GM10847 (cell line): Measurements from ENCODE around the gene RBP4.

ENCODE experiments used
- POLR2A ChIP-seq: IDR thresholded peaks from 2 replicates; pipeline ENCODE4 v1.6.1; 2011; ENCODE audit not compliant: insufficient read length; ENCODE audit errors: extremely low read depth

The RBP4 gene

DNA sequence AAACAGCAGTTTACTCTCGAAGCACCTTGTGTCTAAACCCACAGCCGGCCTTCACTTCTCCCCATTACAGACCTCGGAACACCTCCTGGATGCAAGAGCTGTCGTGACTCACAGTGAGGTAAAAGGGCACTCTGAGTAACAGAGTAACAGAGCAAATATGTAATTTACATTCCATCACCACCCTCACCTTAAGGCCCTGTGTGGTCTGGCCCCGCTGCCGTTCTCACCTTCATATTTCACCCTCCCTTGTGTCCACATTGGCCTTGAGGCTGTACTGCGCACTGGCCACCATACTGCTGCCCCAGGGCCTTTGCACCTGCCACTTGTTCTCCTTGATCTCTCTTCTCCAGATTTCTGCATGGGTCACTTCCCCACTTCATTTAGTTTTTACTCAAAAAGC, 21.9 kb downstream of the RBP4 start:
- no peak for TF ChIP-seq POLR2A

DNA sequence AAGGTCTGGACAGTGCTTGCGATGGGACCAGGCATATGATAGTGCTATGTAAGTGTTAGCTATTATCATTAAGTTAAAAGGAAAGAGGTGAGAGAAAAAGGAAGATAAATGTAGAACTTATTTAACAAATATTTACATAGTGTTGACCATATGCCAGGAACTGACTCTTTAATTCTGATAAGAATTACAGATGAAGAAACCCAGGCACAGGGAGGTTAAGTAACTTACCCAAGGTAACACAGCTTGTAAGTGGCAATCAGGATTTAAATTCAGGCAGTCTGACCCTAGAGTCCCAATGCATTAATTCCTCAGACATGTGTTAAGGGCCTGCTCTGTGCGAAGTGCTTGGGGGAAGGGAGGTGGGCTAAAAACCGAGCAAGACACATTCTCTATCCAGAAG, 23.5 kb downstream of the RBP4 start:
- TF ChIP-seq POLR2A, result no peak

DNA sequence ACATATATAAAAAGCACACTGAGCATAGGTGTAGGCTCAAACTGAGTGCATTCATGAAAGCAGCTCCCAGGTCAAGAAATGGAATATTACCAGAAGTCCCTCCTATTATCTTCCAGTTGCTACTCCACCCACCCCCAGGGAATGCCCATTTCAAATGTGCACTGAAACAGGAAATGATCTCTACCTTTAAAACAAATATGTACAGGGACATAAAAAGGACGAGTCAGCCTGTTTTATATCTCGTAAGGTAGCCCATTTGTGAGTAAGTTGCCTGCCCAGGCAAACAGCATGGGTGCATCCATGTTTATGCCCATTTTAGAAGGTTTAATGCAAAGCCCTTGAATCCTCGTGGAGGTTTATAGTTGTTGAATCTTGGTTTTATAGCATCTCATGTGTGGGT, 24.1 kb downstream of the RBP4 start:
- TF ChIP-seq POLR2A, result no peak

DNA sequence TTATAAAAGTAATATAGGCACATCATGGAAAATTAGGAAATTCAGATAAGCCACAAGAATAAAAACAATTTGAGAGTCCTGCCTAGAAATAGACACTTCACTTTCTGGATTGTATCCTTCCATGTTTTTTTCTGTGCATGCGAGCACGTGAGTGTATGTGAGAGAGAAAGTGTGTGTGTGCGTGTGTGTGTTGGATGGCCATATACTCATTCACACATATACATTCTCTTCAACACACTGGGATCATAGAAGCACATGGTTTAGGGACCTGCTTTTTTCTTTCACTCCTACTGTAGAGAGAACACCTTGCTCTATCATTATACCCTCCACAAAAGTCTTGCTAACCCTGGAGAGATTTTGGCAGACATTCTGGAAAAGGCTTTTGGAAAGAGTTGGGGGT, 27.1 kb downstream of the RBP4 start:
- TF ChIP-seq POLR2A, result no peak

DNA sequence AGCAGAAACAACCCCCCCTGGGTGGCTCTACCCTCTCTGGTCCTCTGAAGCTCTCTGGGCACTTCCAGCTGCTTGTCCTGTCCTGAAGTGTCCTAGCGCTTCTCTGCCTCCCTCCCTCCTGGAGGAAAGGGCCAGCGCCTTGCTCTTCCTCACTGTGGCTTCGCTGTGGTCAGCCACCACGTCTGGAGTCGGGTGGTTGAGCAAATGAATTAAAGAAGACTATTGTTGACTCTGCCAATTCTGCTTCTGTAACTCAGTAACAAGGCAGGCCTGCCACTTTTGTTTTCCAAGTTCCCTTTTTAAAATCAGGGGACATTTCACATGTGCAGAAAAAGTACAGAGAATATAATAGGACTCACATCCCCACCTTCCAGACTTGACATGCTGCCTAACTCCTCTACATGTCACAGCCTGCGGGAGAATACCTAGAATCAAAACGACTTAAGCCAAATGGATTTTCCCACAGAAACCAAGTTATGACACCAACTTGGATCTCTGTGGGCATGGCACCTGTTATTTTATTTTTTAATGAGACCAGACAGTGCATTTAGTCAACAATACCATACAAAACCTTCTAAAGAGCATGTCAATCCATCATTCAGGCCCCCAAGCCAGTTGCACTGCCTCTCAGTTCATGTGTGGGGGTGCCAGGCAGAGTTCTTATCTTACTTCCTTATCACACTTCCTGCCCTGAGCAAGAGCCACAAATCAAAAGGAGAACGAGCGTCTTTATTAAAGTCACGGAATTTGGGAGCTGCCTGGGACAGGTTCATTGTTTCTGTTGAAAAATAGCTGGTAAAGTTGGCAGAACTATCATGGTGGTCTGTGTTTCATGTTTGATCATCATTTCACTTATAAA, 27.8 kb downstream of the RBP4 start:
- TF ChIP-seq POLR2A, result no peak

DNA sequence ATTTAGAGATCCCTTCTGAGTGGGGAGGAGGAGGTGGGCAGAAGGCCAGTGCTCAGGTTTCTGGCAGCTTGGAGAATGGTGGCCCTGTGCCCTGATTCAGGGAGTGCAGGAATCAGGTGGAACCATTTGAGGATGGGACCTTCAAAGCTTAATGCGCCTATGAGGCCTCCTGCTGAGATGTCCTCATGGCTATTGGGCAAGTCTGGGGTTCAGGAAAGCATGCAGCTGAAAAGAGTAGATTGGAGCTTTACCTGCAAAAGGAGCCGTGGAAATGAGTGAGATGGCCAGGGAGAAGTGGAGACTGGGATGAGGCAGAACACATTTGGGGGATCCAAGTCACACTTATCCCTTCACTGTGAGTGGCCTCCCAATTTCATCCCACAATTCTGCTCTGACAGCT, 28.4 kb downstream of the RBP4 start:
- TF ChIP-seq POLR2A, result no peak

DNA sequence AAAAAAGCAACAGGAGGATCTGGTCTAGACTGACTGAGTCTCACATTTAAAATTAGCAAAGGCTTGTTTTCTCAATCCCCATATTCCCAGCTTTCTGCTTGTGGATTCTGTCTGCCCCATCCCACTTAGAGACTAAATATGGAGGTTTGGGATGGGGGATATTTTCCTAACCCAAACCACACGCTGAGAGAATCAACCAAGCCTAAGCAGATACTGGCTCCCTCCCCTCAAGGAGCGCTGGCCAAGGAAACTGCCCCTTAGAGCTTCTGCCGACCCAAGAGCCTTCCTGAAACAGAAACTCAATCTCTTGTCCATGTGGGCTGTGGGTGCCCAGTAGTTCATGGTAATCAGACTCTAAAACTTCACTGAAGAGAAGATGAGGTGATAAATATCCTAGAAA, 30.7 kb downstream of the RBP4 start:
- no peak for TF ChIP-seq POLR2A

DNA sequence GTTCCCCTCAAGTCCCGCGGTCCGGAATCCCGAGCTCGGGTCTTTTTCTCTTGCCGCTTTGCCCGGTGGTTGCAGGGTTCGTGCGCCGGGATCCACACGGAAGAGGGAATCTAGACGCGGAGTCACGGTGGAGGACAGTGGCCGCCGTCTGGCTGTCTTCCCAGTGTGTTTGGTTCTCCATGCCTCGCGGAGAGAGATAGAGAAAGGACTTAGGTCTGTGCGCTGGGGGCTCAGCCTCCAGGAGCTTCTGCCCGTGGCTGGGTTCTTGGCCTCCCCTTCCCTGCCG, 33.0 kb downstream of the RBP4 start:
- TF ChIP-seq POLR2A, result no peak

DNA sequence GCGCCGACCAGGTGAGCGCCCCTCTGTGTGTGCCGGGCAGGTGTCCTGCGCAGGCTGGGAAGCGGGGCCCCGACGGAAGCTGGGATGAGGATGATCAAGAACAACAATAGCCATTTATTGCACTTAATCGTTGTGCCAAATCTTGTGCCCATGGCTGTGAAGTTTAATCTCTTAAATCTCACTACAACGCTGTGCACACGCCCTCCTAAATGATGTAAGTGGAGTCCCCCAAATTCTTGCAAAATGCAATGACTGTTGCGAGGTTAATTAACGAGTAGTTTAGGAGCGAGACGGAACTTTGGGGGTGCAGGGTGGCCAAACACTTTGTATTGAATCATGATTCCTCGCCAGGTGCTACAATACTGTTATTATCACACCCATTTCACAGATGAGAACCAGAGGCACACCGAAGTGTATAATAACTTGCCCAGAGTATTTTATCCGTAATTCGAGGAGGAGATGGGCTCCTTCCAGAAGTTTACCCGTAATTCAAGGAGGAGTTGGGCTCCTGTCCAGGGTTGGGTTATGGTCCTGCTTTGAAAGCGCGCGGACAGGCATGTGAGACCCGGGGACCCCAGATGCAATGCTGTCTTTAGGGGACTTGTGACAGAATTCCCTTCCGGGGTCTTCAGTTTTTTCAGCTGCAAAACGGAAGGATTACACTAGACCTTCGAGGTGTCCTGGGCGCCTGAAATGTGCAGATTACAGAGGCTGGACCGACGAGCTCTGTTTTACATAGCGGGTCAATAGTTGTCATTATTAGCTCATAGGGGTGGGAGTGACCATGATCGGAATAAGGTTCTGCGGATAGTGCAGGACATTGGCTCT, 33.5 kb downstream of the RBP4 start:
- TF ChIP-seq POLR2A, result no peak

DNA sequence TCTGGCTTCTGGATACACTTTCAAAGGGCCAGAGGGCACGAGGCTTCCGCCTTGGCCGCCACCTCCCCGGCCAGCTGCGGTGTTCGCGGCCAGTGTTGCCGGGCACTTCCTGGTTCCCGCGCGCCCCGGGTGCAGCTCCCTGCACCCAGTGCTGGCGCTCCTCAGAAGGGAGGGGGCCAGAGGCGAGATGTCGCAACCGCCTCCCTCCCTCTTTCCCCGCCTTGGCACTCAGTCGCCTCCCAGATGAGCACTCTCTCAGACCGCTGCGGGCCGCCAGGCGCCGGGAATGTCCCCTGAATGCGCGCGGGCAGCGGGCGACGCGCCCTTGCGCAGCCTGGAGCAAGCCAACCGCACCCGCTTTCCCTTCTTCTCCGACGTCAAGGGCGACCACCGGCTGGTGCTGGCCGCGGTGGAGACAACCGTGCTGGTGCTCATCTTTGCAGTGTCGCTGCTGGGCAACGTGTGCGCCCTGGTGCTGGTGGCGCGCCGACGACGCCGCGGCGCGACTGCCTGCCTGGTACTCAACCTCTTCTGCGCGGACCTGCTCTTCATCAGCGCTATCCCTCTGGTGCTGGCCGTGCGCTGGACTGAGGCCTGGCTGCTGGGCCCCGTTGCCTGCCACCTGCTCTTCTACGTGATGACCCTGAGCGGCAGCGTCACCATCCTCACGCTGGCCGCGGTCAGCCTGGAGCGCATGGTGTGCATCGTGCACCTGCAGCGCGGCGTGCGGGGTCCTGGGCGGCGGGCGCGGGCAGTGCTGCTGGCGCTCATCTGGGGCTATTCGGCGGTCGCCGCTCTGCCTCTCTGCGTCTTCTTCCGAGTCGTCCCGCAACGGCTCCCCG, 34.4 kb downstream of the RBP4 start, which contains the start of gene FFAR4:
Gene FFAR4, plus strand, starts transcription at position 231 of the 842 bp plus-strand sequence. Its CDS starts 56 bp downstream, at position 287.
- TF ChIP-seq POLR2A, result no peak

DNA sequence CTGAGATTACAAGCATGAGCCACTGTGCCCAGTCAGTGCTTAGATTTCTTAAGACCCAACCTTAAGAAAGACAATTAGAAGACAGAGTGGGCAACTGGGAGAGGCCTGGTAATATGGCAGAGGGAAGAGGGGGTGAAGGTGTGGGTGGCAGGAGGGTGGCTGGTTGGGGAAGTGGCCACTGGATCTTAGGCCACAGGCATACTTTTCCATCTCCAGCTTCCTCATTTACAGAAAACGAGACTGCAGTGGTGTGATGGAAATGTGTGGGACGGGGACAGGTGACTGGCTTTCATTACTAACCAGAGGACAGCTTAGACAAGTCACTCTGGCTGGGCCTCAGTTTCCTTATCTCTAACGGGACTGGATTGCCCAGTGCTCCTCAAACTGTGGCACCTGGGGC, 35.6 kb downstream of the RBP4 start:
- TF ChIP-seq POLR2A, result no peak

DNA sequence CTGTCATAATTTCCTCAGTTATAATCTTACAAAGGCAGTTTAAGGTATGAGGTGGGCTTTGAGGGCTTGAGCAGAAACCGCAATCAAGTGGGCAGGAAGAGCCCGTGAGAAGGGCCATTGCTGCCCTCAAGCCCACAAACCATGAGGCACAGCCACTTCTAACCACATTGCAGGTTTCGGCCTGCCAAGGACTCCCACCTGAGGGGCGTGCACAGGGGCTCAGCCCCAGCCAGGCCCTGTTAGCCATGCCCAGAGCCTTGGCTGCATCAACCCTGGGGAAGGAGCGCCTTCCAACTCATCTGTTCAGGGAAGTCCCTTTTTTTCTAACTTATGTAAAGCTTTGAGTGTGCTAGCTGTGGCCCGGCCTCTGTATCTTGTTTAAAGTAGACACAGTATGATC, 40.5 kb downstream of the RBP4 start:
- no peak for TF ChIP-seq POLR2A

DNA sequence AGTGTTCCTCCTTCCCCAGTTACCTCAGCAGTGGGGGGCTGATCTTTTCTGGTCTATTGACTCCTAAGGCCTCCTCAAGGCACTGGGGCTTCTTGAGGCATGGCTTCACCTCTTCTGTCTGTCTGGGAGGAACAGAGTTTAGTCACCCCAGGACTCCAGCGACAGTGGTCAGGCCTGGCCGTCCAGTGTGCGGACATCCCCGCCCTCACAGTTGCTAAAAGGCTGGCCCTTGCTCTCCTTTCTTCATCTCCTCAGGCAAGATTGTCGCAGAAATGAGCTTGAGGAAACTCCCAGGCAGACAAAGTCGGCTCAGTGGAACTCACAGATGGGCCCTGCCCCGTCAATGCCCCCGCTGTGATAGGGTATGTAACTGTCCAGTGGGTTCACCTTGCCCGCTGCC, 41.5 kb downstream of the RBP4 start:
- no peak for TF ChIP-seq POLR2A

DNA sequence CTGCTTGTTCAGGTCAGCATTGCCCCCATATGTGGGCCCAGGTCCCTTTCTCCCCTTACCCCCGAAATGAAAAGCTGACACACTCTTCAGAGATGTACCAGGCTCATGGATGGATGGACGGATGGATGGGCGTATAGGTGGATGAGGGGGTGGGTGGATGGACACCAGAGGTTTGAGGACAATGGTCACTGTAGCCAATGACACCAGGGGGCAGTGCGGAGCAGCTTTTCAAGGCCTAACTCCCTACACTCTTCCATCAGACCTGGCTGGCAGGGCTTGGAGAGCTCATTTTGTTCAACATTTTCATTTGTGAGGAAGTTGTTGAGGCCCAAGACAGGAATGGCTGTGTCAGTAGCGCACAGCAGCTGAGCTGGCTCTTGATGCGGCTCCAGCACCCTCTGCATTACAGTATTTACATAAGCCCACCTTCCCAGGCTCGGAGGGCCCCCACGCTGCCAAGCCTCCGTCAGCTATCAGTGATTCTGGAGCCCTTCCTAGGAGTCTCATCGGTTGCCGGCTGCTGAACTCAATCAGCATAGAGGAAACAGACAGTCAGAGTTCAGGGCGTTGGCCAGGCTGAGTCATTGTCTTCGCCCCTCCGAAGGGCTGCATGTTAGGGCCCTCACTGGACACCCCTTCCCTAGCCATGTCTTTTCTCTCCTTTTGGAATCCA, 46.1 kb downstream of the RBP4 start:
- no peak for TF ChIP-seq POLR2A

DNA sequence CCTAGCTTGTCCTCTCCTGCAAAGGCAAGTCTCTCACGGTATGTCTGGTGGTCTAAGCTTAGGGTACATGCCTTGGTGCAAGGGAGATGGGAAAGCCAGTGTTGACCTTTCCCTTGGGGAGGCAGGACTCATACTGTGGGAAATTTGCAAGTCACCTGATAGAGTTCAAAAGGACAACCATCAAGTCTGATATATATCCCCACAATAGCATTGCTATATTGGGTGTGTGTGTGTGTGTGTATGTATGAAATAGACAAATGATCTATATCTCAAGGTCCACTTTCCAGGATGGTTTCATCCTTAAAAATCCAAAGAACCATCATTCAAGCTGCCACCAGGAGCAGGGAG, 46.7 kb downstream of the RBP4 start:
- TF ChIP-seq POLR2A, result no peak
